ENCODE results near the gene ASCL5. TPM values are rescaled to one million over a fixed set of nuclear protein-coding genes. Genes with fewer than 3 reads are reported as not detected.

ASCL5 gene
- total RNA-seq, 1 donor from 2014 or later: not detected

- POLR2A ChIA-PET: interaction anchor here (0.6 kb wide), 1 partner anchor 43 kb away, joined by 6 read pairs; no protein-coding TSS in a partner anchor
- Mint-ChIP-seq H3K4me3 (no peak overlapping the region), H3K27me3 (peaks cover 2% of the 10 kb centered on the region), H3K4me1 (no peaks in the 10 kb centered on the region), H3K9me3 (no peaks in the 10 kb centered on the region), H3K36me3 (ENCODE audit: low read depth) (no peaks in the 10 kb centered on the region), H3K27ac (no peak overlapping the region)
- no peak for DNase-seq
- CTCF ChIA-PET: interaction anchor here (0.6 to 1.3 kb wide), 3 partner anchors 11 to 34 kb away, joined by 3 read pairs; no protein-coding TSS in a partner anchor
- no peak for TF ChIP-seq CTCF (IDR thresholded peaks at IDR 0.05)
- intact Hi-C loops (cut with micrococcal nuclease): loop anchor here (10.0 kb wide), 1 partner anchor 145 kb away; no protein-coding TSS in a partner anchor
- no peak for ATAC-seq (ENCODE audit: low read depth)
Measured at GRCh38 chr1:201080135-201080534, 46.8 kb downstream of the ASCL5 start.

DNA sequence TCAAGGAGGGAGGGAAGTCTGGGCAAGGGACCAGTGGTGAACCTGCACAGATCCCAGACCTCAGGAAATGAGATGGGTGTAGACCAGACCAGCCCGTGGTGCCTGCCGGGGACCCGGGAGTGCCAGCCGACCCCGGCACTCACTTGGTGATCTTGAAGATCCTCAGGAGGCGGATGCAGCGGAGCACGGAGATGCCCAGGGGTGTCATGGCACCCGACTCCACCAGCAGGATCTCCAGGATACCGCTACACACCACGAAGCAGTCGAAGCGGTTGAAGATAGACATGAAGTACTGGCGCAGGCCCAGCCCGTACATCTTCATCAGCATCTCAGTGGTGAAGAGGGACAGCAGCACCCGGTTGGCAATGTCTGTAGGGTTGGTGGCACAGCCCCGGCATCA, 49.2 kb downstream of the ASCL5 start:
- ATAC-seq (ENCODE audit: low read depth): no peak
- ChIA-PET POLR2A (no interaction called here), CTCF (no interaction called here)
- Mint-ChIP-seq H3K4me1 (no peaks in the 10 kb centered on the region), H3K9me3 (no peaks in the 10 kb centered on the region), H3K27ac (no peak overlapping the region), H3K36me3 (ENCODE audit: low read depth) (no peaks in the 10 kb centered on the region), H3K4me3 (no peak overlapping the region), H3K27me3 (no peaks in the 10 kb centered on the region)
- TF ChIP-seq CTCF (IDR thresholded peaks at IDR 0.05): no peak
- no peak for DNase-seq
- intact Hi-C loops (cut with micrococcal nuclease): no loop called here

GRCh38 chr1:201077116-201077515, 49.9 kb downstream of the ASCL5 start:
- ATAC-seq (ENCODE audit: low read depth) (no peak), DNase-seq (no peak)
- ChIA-PET CTCF (no interaction called here), POLR2A (no interaction called here)
- H3K9me3 Mint-ChIP-seq: no peaks in the 10 kb centered on the region
- H3K4me1 Mint-ChIP-seq: no peaks in the 10 kb centered on the region
- H3K4me3 Mint-ChIP-seq: no peak overlapping the region
- H3K27ac Mint-ChIP-seq: no peak overlapping the region
- no peak for TF ChIP-seq CTCF (IDR thresholded peaks at IDR 0.05)
- peaks cover 1% of the 10 kb centered on the region for H3K27me3 Mint-ChIP-seq
- intact Hi-C loops (cut with micrococcal nuclease): no loop called here
- H3K36me3 Mint-ChIP-seq (ENCODE audit: low read depth): no peaks in the 10 kb centered on the region

DNA sequence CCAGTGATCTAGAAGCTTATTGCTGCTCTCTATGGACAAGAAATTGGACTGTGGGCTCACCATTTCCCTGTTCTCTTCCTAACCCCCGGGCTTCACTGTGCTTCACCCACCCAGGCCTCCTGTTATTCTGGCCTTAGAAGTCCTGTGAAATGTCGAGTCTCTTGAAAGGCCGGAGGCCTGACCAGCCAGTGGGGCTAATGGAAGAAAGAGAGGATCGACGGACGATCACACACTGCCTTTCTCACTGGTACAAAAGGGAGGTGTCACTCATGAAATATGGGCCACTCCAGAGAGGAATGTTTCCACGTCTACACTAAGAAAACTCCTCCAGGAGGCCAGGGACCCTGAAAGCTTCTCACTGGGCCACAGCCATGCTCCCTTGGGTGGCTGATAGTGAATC, 50.9 kb downstream of the ASCL5 start:
- no peak overlapping the region for H3K4me3 Mint-ChIP-seq
- intact Hi-C loops (cut with micrococcal nuclease): no loop called here
- TF ChIP-seq CTCF (IDR thresholded peaks at IDR 0.05): no peak
- DNase-seq (no peak), ATAC-seq (ENCODE audit: low read depth) (no peak)
- H3K27ac Mint-ChIP-seq: no peak overlapping the region
- H3K36me3 Mint-ChIP-seq (ENCODE audit: low read depth): no peaks in the 10 kb centered on the region
- peaks cover 2% of the 10 kb centered on the region for H3K27me3 Mint-ChIP-seq
- POLR2A ChIA-PET: no interaction called here
- H3K9me3 Mint-ChIP-seq: no peaks in the 10 kb centered on the region
- CTCF ChIA-PET: no interaction called here
- no peaks in the 10 kb centered on the region for H3K4me1 Mint-ChIP-seq

DNA sequence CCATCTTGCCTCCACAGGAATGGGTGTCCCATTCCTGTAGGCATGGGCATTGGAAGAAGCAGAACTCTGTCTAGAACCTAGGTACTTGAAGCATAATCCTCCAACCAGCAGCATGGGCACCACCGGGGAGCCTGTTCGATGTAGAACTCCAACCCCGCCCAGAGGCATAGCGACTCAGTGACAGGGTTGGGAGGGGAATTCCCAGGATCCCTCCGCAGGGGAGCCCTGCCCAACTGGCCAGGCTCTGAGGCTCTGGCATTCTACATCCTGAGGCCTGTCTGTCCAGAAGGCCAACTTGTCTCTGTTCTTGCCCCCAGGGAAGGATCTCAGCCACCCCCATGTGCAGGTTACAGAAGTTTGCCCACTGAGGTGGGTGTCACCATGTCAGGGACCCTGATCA, 53.0 kb downstream of the ASCL5 start:
- H3K9me3 Mint-ChIP-seq: no peaks in the 10 kb centered on the region

More for the DNA sequence above, 53.0 kb downstream of the ASCL5 start:
- Mint-ChIP-seq H3K4me1 (no peaks in the 10 kb centered on the region), H3K27me3 (peaks cover 5% of the 10 kb centered on the region), H3K27ac (no peak overlapping the region), H3K4me3 (no peak overlapping the region), H3K36me3 (ENCODE audit: low read depth) (no peaks in the 10 kb centered on the region)
- ChIA-PET CTCF (no interaction called here), POLR2A (no interaction called here)
- no peak for TF ChIP-seq CTCF (IDR thresholded peaks at IDR 0.05)
- ATAC-seq (ENCODE audit: low read depth) (no peak), DNase-seq (no peak)
- intact Hi-C loops (cut with micrococcal nuclease): no loop called here
